CD4-positive, alpha-beta T cell (primary cell): ENCODE data around the gene DOCK4. TPM values are rescaled to one million over a fixed set of nuclear protein-coding genes. Genes with fewer than 3 reads are reported as not detected.
"Not testable (repeated sequence)": the region's sequence is repeated elsewhere in the genome, so short reads cannot be mapped to it uniquely, and the experiment has no call there.

ENCODE experiments used
- ATAC-seq: fragments of 200-7000 bp; cut with Tn5 transposase; one replicate; pipeline ENCODE4 v1.10.0; 2022; ENCODE audit warnings: mild to moderate bottlenecking; ENCODE audit not compliant: poor library complexity
- CTCF ChIA-PET: fragments of 350-600 bp; sonication (Branson Sonifier 250); formaldehyde crosslinking; loops from one replicate; lab custom pipeline; 2021; ENCODE audit warnings: antibody characterized with exemption, inconsistent platforms; lab: Charles Lee
- POLR2A ChIA-PET: fragments of 350-600 bp; sonication (Branson Sonifier 250); formaldehyde crosslinking; loops from one replicate; lab custom pipeline; 2021; ENCODE audit warnings: antibody characterized with exemption, inconsistent platforms; lab: Charles Lee
- DNase-seq, 14 experiments: peaks; one replicate each; pipeline ENCODE4 v3.0.0-alpha.2; 2013 to 2020; ENCODE audit warnings: mixed read lengths in 2 of 14
- H3K27ac ChIP-seq, 2 donors: one replicate each; pipeline versions ENCODE4 v1.5.1 to v1.7.0; 2013; ENCODE audit warnings: low read length in 2 of 2, low read depth in 1 of 2, mild to moderate bottlenecking in 1 of 2
- H3K27me3 ChIP-seq, 2 experiments: 1 replicate in 1 of 2; 2 replicates in 1 of 2; pipeline versions ENCODE4 v1.6.1 to v1.7.0; 2013; ENCODE audit warnings: low read length in 2 of 2, control low read depth in 1 of 2, mild to moderate bottlenecking in 1 of 2, moderate library complexity in 1 of 2; ENCODE audit not compliant: insufficient read depth in 2 of 2, control insufficient read depth in 1 of 2
- H3K36me3 ChIP-seq: one replicate; pipeline ENCODE4 v1.6.1; 2013; ENCODE audit warnings: low read length, control low read depth; ENCODE audit not compliant: insufficient read depth
- H3K4me1 ChIP-seq: one replicate; pipeline ENCODE4 v1.6.1; 2013; ENCODE audit warnings: low read length, control low read depth; ENCODE audit not compliant: insufficient read depth
- H3K4me3 ChIP-seq: one replicate; pipeline ENCODE4 v1.5.1; 2013; ENCODE audit warnings: mild to moderate bottlenecking, low read length, moderate library complexity
- H3K9me3 ChIP-seq, 2 experiments: 1 replicate in 1 of 2; 2 replicates in 1 of 2; pipeline versions ENCODE4 v1.6.1 to v1.7.0; 2013; ENCODE audit warnings: low read length in 2 of 2, mild to moderate bottlenecking in 2 of 2, control low read depth in 1 of 2, moderate library complexity in 1 of 2; ENCODE audit not compliant: control insufficient read depth in 1 of 2, insufficient read depth in 1 of 2
- H3K27ac Mint-ChIP-seq: one replicate; pipeline ENCODE4 v1.8.0; 2020; ENCODE audit warnings: mixed read lengths
- H3K27me3 Mint-ChIP-seq: one replicate; pipeline ENCODE4 v1.8.0; 2021; ENCODE audit warnings: mixed read lengths
- H3K36me3 Mint-ChIP-seq: one replicate; pipeline ENCODE4 v1.8.0; 2021; ENCODE audit warnings: low read depth, mixed read lengths
- H3K4me1 Mint-ChIP-seq: one replicate; pipeline ENCODE4 v1.8.0; 2021; ENCODE audit warnings: low read depth, mixed read lengths
- H3K4me3 Mint-ChIP-seq: one replicate; pipeline ENCODE4 v1.8.0; 2020; ENCODE audit warnings: mild to moderate bottlenecking, mixed read lengths
- H3K9me3 Mint-ChIP-seq: one replicate; pipeline ENCODE4 v1.8.0; 2020; ENCODE audit warnings: mixed read lengths
- intact Hi-C, 2 experiments: fragments of 100-400 bp; cut with DNase I in 1 of 2; cut with micrococcal nuclease in 1 of 2; formaldehyde crosslinking; loops; one replicate each; pipeline versions ENCODE4 v1.15.1 to v1.9.0; 2023 to 2025; cut with DNase I, micrococcal nuclease
- total RNA-seq, 174 experiments: library from RNA in 2 of 174; stranded (reverse) in 2 of 174; gene quantifications; one replicate each; pipeline ENCODE4 v1.2.3 and lab custom pipeline; 2021 to 2026
- TF ChIP-seq, protein P1 (sequence below): fragments of 200-600 bp; IDR thresholded peaks from one replicate; pipeline ENCODE4 v1.8.0; 2022; ENCODE audit warnings: antibody characterized with exemption, mild to moderate bottlenecking

DOCK4 gene
- total RNA-seq, 2 experiments from 2014 or later: 0.31 to 0.38 TPM

DNA sequence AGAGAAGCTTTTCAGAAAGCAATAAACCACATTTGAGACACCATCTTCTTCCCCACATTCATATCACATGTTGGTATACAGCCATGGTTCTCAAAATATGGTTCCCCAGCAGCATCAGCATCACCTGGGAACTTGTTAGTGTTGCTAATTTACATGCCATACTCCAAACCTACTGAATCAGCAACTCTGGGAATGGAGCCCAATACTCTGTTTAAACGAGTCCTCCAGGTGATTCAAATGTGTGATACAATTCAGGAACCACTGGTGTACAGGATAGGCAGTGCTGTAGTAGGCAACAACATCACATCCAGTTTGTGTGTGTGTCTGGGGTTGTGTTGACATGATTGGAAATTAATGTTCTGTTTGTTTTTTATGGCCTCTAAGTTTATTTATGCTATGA lies 48.0 kb upstream of the DOCK4 start:
- no peak overlapping the region for H3K27ac ChIP-seq
- no peaks in the 10 kb centered on the region for H3K36me3 ChIP-seq
- ChIA-PET CTCF (interaction anchor here (0.5 kb wide), 1 partner anchor 392 kb away, joined by 3 read pairs; no protein-coding TSS in a partner anchor), POLR2A (no interaction called here)
- intact Hi-C loops: no loop called here
- H3K9me3 ChIP-seq: no peaks in the 10 kb centered on the region
- DNase-seq: no peak
- H3K4me3 ChIP-seq: no peak overlapping the region
- H3K4me3 Mint-ChIP-seq: no peak overlapping the region
- no peaks in the 10 kb centered on the region for H3K9me3 Mint-ChIP-seq
- no peaks in the 10 kb centered on the region for H3K36me3 Mint-ChIP-seq
- H3K27me3 ChIP-seq: no peaks in the 10 kb centered on the region
- TF ChIP-seq, protein P1, sequence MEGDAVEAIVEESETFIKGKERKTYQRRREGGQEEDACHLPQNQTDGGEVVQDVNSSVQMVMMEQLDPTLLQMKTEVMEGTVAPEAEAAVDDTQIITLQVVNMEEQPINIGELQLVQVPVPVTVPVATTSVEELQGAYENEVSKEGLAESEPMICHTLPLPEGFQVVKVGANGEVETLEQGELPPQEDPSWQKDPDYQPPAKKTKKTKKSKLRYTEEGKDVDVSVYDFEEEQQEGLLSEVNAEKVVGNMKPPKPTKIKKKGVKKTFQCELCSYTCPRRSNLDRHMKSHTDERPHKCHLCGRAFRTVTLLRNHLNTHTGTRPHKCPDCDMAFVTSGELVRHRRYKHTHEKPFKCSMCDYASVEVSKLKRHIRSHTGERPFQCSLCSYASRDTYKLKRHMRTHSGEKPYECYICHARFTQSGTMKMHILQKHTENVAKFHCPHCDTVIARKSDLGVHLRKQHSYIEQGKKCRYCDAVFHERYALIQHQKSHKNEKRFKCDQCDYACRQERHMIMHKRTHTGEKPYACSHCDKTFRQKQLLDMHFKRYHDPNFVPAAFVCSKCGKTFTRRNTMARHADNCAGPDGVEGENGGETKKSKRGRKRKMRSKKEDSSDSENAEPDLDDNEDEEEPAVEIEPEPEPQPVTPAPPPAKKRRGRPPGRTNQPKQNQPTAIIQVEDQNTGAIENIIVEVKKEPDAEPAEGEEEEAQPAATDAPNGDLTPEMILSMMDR: no peak
- no peaks in the 10 kb centered on the region for H3K4me1 ChIP-seq
- H3K4me1 Mint-ChIP-seq: peaks cover 56% of the 10 kb centered on the region
- no peaks in the 10 kb centered on the region for H3K27me3 Mint-ChIP-seq
- no peak for ATAC-seq
- no peak overlapping the region for H3K27ac Mint-ChIP-seq

DNA sequence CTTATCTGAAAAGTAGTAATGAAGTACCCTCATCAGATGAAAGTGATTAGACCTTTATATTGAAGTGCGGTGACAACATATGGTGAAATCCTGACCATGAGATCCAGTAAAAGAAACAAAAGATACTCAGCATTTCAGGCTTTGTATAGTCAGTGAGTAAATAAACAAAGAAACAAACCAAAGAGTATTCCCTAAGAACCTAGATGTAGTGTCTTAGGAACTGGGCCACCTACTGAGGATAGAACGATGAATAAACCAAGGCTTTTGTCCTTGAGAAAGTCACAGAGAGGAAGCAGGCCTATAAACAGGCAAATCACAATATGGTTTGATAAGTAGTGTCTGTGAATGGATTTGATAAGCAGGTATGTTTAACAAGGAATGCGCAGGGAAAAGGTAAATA lies 46.5 kb upstream of the DOCK4 start:
- ChIA-PET POLR2A (no interaction called here), CTCF (no interaction called here)
- no peaks in the 10 kb centered on the region for H3K27me3 Mint-ChIP-seq
- H3K27ac ChIP-seq: no peak overlapping the region
- H3K4me3 ChIP-seq: no peak overlapping the region
- no peaks in the 10 kb centered on the region for H3K27me3 ChIP-seq
- no peaks in the 10 kb centered on the region for H3K9me3 ChIP-seq
- no peaks in the 10 kb centered on the region for H3K36me3 Mint-ChIP-seq
- intact Hi-C loops: no loop called here
- TF ChIP-seq, protein P1: no peak
- H3K4me1 ChIP-seq: no peaks in the 10 kb centered on the region
- no peak overlapping the region for H3K4me3 Mint-ChIP-seq
- H3K27ac Mint-ChIP-seq: no peak overlapping the region
- no peaks in the 10 kb centered on the region for H3K36me3 ChIP-seq
- H3K4me1 Mint-ChIP-seq: peaks cover 56% of the 10 kb centered on the region
- H3K9me3 Mint-ChIP-seq: no peaks in the 10 kb centered on the region
- no peak for DNase-seq
- ATAC-seq: no peak

DNA sequence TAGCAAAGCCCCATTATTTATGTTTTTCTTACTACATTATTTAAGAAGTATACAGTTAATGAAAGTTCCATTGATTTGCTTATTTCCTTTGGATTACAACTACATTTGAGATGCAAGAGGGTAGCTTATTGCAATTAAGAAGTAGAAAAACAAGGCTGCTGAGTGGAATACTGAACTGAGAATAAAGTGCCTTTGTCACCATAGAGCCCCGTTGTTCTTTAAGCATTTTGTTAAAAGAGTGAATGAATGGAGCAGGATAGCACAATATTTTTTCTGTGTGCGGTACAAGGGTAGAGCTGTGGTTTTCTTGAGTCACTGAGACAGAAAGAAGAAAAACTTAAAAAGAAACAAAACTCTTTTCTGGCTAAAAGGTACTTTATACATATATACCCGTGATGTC lies 45.9 kb upstream of the DOCK4 start:
- Histone ChIP-seq H3K27me3 (no peaks in the 10 kb centered on the region), H3K36me3 (no peaks in the 10 kb centered on the region), H3K4me1 (no peaks in the 10 kb centered on the region), H3K27ac (no peak overlapping the region), H3K9me3 (no peaks in the 10 kb centered on the region), H3K4me3 (no peak overlapping the region)
- Mint-ChIP-seq H3K4me1 (peaks cover 54% of the 10 kb centered on the region), H3K27ac (no peak overlapping the region), H3K36me3 (no peaks in the 10 kb centered on the region), H3K27me3 (no peaks in the 10 kb centered on the region), H3K4me3 (no peak overlapping the region), H3K9me3 (no peaks in the 10 kb centered on the region)
- ATAC-seq (no peak), DNase-seq (no peak)
- TF ChIP-seq, protein P1: no peak
- ChIA-PET CTCF (no interaction called here), POLR2A (no interaction called here)
- intact Hi-C loops: no loop called here

DNA sequence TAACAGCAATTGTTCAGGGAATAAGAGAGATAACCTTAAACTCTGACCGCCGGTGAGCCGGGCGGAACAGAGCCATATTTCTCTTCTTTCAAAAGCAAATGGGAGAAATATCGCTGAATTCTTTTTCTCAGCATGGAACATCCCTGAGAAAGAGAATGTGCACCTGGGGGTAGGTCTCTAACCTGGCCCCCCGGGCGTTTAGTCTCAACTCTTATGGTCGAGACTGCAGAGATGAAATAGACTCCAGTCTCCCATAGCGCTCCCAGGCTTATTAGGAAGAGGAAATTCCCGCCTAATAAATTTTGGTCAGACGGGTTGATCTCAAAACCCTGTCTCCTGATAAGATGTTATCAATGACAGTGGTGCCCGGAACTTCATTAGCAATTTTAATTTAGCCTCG lies 43.8 kb upstream of the DOCK4 start:
- intact Hi-C loops, H3K36me3 Mint-ChIP-seq, CTCF ChIA-PET, DNase-seq, H3K27me3 ChIP-seq, H3K4me3 ChIP-seq, H3K36me3 ChIP-seq, H3K9me3 ChIP-seq, H3K9me3 Mint-ChIP-seq, H3K27me3 Mint-ChIP-seq, H3K4me1 ChIP-seq, H3K27ac ChIP-seq, POLR2A ChIA-PET, H3K4me3 Mint-ChIP-seq, H3K27ac Mint-ChIP-seq, ATAC-seq: not testable (repeated sequence)
- H3K4me1 Mint-ChIP-seq: peaks cover 49% of the 10 kb centered on the region
